Skin epidermis (tissue), 12 donors: ENCODE measurements around the gene RDX.
"Not testable (repeated sequence)": the region's sequence is repeated elsewhere in the genome, so short reads cannot be mapped to it uniquely, and the experiment has no call there.

Source experiments
- H3K27ac ChIP-seq, 21 experiments: fragments of 200-600 bp; sonication (generic) in 11 of 21; one replicate each; pipeline ENCODE4 v1.5.0; 2020; ENCODE audit warnings: mild to moderate bottlenecking in 3 of 21, inconsistent platforms in 2 of 21, moderate library complexity in 2 of 21
- H3K4me3 ChIP-seq, 7 experiments: fragments of 200-600 bp; sonication (generic) in 2 of 7; one replicate each; pipeline ENCODE4 v1.5.0; 2020; ENCODE audit warnings: inconsistent platforms in 2 of 7, mild to moderate bottlenecking in 2 of 7, moderate library complexity in 1 of 7

Gene RDX

GRCh38 chr11:110286298-110287040, 9.9 kb downstream of the RDX start:
- no peak overlapping the region for H3K27ac ChIP-seq
- no peak overlapping the region for H3K4me3 ChIP-seq

GRCh38 chr11:110283862-110284261, 12.6 kb downstream of the RDX start:
- Histone ChIP-seq H3K27ac (no peak overlapping the region), H3K4me3 (no peak overlapping the region)

- not testable (repeated sequence) for H3K27ac ChIP-seq, H3K4me3 ChIP-seq
Measured at GRCh38 chr11:110280595-110280994, 15.8 kb downstream of the RDX start.

GRCh38 chr11:110279881-110280280, 16.5 kb downstream of the RDX start:
- no peak overlapping the region for H3K27ac ChIP-seq
- H3K4me3 ChIP-seq, result no peak overlapping the region

GRCh38 chr11:110272919-110273318, 23.5 kb downstream of the RDX start:
- H3K27ac ChIP-seq, result no peak overlapping the region

GRCh38 chr11:110269996-110270395, 26.4 kb downstream of the RDX start:
- Histone ChIP-seq H3K27ac (no peak overlapping the region), H3K4me3 (no peak overlapping the region)

More at GRCh38 chr11:110272919-110273318, 23.5 kb downstream of the RDX start:
- H3K4me3 ChIP-seq, result no peak overlapping the region

- Histone ChIP-seq H3K27ac (no peak overlapping the region), H3K4me3 (no peak overlapping the region)
Measured at GRCh38 chr11:110268441-110268840, 28.0 kb downstream of the RDX start.

- Histone ChIP-seq H3K4me3 (no peak overlapping the region), H3K27ac (no peak overlapping the region)
Measured at GRCh38 chr11:110262072-110262403, 34.4 kb downstream of the RDX start.

GRCh38 chr11:110261195-110262071, 35.0 kb downstream of the RDX start:
- H3K27ac ChIP-seq, result no peak overlapping the region

GRCh38 chr11:110253525-110253924, 42.9 kb downstream of the RDX start:
- Histone ChIP-seq H3K27ac (no peak overlapping the region), H3K4me3 (no peak overlapping the region)

More at GRCh38 chr11:110261195-110262071, 35.0 kb downstream of the RDX start:
- no peak overlapping the region for H3K4me3 ChIP-seq

GRCh38 chr11:110251836-110252235, 44.6 kb downstream of the RDX start:
- Histone ChIP-seq H3K4me3 (no peak overlapping the region), H3K27ac (no peak overlapping the region)

GRCh38 chr11:110250168-110250567, 46.2 kb downstream of the RDX start:
- H3K27ac ChIP-seq, result no peak overlapping the region
- no peak overlapping the region for H3K4me3 ChIP-seq

- H3K4me3 ChIP-seq, result no peak overlapping the region
- H3K27ac ChIP-seq, result no peak overlapping the region
Measured at GRCh38 chr11:110249766-110250165, 46.6 kb downstream of the RDX start.

GRCh38 chr11:110249066-110249465, 47.3 kb downstream of the RDX start:
- Histone ChIP-seq H3K4me3 (no peak overlapping the region), H3K27ac (no peak overlapping the region)

GRCh38 chr11:110243791-110244190, 52.6 kb downstream of the RDX start:
- no peak overlapping the region for H3K27ac ChIP-seq
- H3K4me3 ChIP-seq, result no peak overlapping the region

- H3K27ac ChIP-seq, result no peak overlapping the region
- H3K4me3 ChIP-seq, result no peak overlapping the region
Measured at GRCh38 chr11:110242746-110243145, 53.7 kb downstream of the RDX start.

GRCh38 chr11:110242188-110242587, 54.2 kb downstream of the RDX start:
- H3K27ac ChIP-seq, result no peak overlapping the region
- H3K4me3 ChIP-seq, result no peak overlapping the region

GRCh38 chr11:110235966-110236365, 60.4 kb downstream of the RDX start:
- no peak overlapping the region for H3K4me3 ChIP-seq
- H3K27ac ChIP-seq, result no peak overlapping the region

- no peak overlapping the region for H3K27ac ChIP-seq
- H3K4me3 ChIP-seq, result no peak overlapping the region
Measured at GRCh38 chr11:110230377-110230776, 66.0 kb downstream of the RDX start.

GRCh38 chr11:110219006-110219785, 77.2 kb downstream of the RDX start:
- H3K4me3 ChIP-seq, result no peak overlapping the region
- H3K27ac ChIP-seq, result no peak overlapping the region
